Fibroblast of skin of left quadriceps (primary cell): ENCODE measurements around the gene TRPV5.

Experiments
- DNase-seq, 2 experiments: peaks; one replicate each; pipeline ENCODE4 v3.0.0-alpha.2; 2013; ENCODE audit warnings: low read depth in 2 of 2

The TRPV5 gene

DNA sequence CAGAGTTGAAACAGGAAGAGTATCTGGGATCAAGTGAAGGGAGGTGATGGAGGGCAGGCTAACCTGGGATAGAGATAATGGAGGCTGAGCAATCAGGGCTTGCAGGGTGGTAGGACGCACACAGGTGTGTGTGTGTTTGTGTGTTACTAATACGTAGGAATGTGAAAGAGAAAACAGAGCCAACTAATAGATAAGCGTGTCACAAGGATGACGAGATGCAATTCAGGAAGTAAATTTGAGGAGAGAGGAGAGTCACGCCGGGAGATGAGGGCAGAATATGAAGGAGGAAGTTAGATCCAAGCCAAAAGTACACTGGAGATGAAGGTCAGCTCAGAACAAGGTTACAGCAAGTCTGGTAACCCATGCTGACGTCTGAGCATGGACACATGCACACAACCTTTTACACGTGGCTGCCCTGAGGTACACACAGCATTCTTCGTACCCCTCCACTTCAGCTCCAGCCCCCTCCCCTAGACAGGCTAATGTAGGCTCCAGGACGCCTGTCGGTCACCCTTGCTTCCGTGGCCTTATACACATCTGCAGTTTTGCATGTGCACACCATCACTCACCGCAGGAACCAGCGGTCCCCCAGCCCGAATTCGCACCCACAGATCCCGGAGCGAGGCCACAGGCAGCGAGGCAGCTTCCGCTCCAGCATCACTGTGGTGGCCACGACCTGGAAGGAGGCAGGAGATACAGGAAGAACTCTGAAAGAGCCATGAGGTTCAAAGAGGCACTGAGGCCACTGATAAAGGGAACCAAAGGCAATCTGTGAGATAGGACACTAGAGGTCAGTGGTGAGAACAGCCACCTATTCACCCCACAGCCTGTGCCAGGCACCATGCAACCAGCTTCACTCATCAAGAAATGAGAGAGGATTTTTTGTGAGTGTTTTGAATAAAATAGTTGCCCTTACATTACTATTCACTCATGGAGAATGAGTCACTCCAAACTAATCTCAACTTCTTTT, 24.3 kb downstream of the TRPV5 start:
- DNase-seq: no peak

DNA sequence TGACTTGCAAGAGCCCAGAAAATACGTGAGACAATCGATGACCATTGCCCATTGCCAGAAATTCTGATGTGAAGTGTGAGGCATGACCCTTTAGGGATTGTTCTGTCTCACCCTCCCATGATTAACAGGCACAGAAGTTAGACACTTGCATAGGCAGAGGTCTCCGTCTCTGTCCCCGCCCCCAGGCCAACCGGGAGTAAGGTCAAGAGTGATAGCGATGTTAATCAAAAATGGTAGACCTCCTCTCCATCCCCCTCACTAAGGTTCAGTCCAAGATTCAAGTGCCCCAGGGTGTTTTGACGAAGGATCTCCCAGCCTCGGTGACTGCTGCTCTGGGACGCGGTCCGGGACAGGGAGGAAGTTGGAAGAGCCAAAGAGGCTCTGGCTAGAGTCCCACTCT, 25.3 kb downstream of the TRPV5 start:
- DNase-seq: no peak

DNA sequence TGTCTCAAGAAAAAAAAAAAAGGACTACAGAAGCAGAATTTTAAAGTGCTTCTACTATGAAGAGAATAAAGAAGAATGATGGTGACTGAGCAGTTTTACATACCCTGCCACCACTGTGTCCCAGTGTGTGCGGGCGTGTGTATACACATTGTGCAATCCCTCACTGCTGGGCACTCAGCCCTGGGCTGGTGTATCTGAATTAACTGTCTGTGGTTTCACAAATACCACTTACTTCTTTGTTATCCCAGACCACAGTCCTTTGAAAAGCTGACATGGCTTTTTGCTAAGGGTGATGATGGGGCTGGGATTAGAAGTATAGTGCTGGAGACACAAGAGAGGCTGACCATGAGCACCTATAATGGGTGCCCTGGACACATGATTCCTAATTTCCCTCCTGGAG, 26.9 kb downstream of the TRPV5 start:
- no peak for DNase-seq

GRCh38 chr7:142905759-142906158, 27.8 kb downstream of the TRPV5 start:
- no peak for DNase-seq

DNA sequence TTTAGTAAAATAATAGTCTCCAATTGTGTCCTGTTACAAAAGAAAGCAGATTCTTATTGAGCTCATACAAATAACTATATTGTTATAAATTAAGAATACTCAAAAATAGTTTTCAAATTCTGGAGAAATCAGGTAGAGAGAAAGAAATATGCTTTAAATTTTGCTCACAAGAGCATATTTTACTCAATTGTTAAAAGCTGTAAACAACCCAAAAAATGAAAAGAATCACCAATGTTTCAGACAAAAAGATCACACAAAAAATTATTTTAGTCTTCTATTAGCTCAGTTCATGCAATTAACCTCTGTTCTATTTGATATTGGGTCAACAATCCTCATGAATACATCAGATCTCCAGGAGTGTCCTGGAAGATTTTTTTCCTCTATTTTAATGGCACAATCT, 29.4 kb downstream of the TRPV5 start:
- DNase-seq: no peak

DNA sequence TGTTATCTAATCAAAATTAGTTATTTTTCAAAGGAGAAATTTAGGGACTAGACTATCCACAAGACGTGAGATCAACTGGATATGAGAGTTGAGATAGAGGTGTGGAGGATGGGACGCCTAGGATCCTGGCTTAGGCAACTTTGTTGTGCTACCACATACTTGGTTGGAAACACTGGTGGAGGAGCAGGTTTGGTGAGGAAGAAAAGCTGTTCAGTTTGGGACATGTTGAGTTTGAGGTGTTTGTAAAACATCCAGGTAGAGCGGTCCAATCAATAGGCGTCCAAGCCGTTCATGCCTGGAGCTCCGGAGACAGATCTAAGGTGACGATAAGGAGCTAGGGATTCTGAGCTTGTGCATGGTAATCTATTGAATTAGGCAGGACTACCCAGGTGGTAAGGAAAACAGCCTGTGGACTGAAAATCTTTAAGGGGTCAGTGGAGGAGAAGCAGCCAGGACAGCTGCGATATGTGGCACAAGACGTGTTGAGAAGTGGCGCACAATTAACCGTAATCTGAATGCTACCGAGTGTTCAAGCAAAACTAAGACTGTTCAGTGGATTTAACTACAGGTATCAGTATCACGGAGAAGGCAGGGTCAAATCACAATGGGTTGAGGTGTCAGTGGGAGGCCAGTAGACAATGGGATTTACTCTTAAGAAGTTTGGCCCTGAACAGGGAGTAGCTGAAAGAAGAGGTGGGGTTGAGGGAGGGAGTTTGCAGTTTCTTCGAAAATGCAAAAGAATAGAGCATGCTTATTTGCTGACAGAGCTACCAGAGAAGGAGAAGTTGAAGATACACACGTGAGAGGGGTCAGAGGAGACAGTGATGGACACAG, 31.9 kb downstream of the TRPV5 start:
- DNase-seq: no peak

- DNase-seq: no peak
Observed at GRCh38 chr7:142899661-142900060, 33.9 kb downstream of the TRPV5 start.

DNA sequence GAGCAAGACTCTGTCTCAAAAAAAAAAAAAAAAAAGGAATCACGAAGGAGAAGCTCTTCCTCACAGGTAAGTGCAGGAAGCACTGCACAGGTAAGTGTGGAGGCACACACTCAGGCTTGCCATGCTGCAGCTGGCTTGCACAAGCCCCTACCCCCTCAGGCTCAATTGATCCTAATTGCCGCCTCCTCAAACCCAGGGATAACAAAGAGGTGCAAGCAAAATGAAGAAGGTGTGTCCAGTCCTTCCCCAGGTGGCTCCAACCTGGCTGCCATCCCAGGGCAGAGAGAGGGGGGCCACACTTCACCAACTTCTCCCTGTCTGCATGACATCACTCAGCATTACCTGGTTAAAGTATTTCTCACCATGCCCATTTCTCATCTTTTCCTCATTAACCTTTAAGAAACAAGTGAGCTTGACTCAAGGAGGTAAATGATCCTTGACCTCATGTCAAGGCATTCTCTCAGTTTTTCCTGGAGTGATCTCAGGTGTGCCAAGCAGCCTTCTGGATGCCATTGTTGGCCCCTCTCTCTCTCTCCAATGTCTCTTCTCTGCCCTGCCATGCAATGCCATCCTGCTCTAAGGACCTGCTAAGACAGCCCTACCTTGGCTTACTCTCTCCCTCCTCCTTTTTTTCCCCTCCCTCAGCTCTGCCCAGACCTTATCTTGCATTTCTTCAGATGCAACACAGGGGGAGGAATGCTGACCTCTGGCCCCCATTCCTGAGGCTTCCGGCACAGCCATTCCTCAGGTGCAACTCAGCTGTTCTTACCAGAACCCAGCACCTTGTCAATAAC, 35.0 kb downstream of the TRPV5 start:
- DNase-seq: no peak

DNA sequence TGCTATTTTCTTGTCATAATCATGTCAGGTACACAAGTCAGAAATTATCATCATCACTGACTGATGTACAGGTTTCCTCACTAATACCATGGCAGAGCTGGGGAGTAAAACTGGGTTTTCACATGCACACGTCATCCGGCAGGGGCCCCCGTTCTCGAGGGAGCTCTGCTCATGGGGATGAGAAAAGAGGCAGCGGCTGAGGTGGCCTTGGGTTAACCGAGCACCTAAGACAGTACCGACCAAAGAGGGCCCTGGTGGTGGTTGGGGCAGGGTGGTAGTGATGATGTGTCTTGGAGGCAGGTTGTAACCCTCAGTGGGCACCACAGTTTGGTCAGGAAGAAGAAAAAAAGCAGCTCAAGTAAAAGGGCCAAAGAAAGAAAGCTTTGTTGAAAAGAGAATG, 35.9 kb downstream of the TRPV5 start:
- no peak for DNase-seq

DNA sequence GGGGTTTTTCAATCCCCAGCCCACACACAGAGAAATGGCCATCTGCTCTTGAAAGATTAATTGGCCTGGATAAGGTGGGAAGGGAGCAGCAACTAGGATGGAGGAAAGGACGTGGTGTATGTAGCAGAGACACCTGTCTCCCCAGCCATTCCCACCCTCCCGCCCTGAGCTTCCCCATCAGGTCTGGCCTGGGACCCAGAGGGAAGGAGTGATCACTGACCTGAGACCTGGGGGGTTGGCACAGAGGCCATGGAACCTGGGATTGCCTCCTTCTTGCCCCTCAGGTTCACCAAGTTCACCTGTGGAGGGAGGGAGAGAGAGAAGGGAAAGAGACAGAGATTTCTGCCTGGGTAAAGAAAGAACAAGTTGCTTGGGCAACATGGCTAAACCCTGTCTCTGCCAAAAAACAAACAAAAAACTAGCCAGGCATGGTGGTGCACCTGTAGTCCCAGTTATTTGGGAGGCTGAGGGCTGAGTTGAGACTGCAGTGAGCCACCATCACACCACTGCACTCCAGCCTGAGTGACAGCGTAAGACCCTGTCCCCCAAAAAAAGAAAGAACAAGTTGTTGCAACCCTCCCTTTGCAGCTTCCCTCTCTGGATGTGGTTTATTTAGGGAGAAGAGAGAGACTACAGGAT, 36.7 kb downstream of the TRPV5 start:
- no peak for DNase-seq

GRCh38 chr7:142896151-142896550, 37.4 kb downstream of the TRPV5 start:
- no peak for DNase-seq

GRCh38 chr7:142894985-142895593, 38.5 kb downstream of the TRPV5 start:
- no peak for DNase-seq

DNA sequence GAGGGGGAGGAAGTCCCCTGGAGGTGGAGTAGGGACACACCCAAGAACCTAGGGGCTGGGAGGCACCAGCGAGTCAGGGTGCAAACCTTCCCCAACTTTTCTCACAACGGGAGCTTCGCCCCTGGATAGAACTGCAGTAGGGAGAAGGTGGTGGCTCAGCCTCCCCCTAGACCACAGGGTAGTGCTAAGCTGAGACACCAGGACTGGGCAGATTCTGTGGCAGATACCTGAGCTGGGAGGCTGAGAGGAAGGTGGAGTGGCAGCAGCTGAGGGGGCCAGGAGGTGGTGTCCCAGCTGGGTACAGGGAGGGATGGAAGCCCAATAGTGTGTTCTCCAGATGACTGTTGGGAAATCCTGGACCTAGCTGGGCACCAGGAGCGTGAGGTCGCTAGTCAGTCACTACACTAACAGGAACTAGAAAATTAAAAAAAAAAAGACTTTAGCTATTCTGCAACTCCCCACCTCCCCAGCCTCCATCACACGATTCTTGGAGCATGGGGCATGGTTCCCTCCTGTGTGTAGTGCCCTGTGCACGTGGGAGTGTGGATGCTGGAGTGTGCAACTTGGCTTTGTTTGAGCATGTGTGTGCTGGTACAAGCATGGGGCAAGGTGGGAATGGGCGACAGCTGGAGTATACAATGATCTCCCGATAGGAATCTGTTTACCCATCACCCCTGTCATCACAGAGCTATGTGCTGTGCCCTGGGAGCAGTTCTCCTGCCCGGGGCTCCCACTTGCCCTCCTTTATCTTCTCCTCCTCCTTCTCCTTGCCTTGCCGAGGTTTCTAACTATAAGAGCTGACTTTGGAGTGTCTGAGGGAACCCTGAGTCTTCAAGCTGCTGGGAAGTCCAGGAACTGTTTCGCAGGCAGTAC, 39.2 kb downstream of the TRPV5 start:
- no peak for DNase-seq

GRCh38 chr7:142892951-142893350, 40.6 kb downstream of the TRPV5 start:
- no peak for DNase-seq

- DNase-seq: no peak
Observed at GRCh38 chr7:142891490-142892082, 42.0 kb downstream of the TRPV5 start.

DNA sequence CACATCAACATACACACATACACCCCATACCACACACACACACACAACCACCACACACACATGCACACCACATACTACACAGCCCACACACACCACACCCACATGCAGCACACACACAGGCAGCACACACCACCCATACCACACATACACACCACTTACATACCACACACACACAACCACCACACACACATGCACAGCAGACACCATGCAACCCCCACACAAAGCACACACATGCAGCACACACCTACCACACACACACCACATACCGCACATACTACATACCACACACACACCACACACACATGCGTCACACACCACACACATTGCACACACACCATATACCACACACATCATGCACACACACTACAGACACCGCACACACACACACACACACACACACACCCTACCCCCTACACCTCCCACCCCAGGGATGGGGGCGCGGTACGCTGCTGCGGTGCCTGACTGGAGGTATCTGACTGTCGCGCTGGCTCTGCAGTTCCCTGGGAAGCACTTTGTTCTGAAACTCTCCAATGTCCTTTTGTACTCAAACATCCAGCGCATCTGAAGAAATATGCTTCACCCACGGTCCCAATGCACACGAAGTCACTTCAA, 42.6 kb downstream of the TRPV5 start:
- DNase-seq: no peak

DNA sequence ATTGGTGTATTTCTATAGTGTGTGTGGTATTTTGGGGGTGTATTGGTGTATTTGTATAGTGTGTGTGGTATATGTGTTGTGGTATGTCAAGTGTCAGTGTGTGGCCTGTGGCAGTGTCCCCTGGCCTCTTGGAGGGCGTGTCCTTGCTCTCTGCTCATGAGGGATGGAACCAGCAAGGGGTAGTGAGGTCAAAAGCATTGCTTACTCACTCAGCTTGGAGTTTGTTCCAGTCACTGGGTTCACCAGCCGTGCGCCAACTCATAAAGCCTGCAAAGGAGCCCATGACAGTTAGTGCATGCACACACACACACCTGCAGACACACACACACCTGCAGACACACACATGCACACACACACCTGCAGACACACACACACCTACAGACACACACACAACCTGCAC, 43.7 kb downstream of the TRPV5 start:
- DNase-seq: no peak

DNA sequence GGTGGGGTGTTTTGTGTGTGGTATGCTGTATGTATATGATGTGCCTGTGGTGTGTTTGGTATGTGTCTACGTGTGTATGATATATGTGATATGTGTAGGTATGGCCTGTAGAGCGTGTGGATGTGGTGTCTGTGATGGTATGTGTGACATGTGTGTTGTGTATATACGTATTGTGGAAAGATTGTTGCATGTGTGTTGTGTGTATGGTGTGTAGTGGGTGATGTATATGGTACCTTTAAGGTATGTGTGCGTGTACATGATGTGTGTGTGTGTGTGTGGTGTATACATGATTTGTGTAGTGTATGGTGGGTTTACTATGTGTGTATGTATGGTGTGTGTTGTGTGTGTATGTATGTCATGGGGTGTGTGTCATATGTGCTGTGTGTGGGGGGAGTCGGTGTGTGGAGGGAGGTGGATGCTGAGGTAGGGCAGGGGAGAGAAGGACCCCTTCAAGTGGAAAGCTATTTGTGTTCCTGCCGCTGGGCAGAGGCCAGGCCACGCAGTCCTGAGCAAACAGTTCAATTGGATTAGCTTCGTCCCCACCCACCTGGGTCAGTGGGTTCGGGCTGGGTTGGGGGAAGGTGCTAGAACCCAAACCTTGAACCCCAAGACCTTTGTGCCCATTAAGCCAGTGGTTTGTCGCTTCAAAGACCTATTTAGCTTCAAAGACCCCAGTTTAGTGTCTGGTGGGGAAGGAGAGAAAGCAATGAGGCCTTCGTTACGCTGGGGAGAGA, 46.1 kb downstream of the TRPV5 start:
- no peak for DNase-seq

GRCh38 chr7:142886866-142887265, 46.7 kb downstream of the TRPV5 start:
- DNase-seq: no peak
